Jurkat, Clone E6-1 (cell line): ENCODE data around the gene PPP2R2B.
"Not testable (repeated sequence)": the region's sequence is repeated elsewhere in the genome, so short reads cannot be mapped to it uniquely, and the experiment has no call there.

ENCODE experiments used
- DNase-seq: peaks from one replicate; pipeline ENCODE4 v3.0.0-alpha.2; 2011; ENCODE audit warnings: low read depth, low spot score
- H3K4me3 ChIP-seq: 2 replicates; pipeline ENCODE4 v1.5.1; 2011; ENCODE audit warnings: mild to moderate bottlenecking, low read length, control low read depth, moderate library complexity

Gene PPP2R2B

DNA sequence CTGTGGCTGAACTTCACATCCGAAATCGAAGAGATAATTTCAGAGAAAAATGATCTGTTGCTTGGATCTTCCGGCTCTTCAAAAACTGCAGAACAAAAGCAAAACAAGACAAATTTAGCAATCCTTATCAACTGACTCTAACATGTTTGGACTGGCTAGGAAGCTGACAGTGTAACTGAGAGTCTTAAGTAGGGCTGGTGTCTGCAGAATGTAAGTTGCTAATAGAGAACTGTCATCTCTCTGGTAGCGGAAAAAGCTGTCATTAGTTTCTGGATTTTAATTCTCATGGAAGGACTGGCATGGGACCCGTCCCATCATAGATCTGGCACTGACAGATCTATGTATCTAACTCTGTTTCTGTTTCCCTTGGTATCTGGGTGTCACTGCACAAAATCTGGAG lies 278.2 kb downstream of the PPP2R2B start:
- DNase-seq: no peak
- H3K4me3 ChIP-seq: no peak overlapping the region

DNA sequence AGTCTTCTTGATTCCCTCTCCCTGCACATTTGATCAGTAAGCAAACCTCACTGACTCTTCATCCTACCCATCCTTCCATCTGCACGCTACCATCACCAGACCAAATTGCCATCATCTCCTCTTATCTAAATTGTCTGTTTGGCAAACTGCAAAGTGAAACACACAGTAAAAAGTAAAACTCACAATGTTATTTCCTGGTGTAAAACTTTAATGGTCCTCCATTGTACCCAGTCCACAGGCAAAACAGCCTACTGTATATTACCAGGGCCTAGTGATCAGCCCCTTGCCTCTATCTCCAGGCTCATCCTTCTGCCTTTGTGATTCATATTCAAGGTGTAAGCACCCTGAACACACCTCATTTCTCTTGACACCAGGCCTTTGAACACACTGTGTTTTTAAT lies 279.3 kb downstream of the PPP2R2B start:
- H3K4me3 ChIP-seq: no peak overlapping the region
- DNase-seq: no peak

DNA sequence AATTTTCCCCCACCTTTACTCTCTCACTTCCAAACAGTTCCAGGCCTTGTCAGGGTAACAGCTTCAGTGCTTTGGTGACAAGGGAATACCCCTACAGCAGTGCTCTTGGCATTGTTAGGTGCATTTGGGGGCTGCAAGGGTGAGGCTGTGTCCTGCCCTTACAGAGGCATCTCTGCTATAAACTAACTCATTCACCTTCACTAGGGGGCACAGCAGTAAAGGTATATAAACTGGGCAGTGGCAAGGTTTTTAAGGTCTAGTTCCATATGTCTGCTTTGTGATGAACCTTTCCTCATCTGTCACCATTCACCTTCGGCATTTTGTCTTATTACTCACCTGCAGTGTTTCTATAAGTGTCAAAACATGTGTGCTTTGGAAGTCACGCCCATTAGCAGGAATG lies 283.5 kb downstream of the PPP2R2B start:
- no peak overlapping the region for H3K4me3 ChIP-seq
- no peak for DNase-seq

DNA sequence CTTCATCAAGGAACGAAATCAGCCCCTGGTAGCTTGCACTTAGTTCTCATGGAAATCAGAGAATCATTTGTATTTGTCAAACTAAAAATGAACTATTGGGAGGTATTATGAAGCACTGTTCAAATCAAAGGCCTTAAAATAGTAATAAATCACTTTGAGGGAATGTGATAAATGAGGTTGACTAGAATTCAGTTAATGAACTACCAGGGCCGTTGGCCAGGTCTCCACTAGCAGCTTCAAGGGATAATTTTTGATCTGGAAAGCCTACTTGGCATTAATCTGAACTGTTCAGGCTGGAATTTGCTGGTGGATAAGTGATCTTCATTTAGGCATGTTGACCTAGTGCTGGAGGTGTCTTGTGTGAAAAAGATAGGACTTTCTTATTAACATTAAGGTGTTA lies 286.2 kb downstream of the PPP2R2B start:
- no peak overlapping the region for H3K4me3 ChIP-seq
- no peak for DNase-seq

DNA sequence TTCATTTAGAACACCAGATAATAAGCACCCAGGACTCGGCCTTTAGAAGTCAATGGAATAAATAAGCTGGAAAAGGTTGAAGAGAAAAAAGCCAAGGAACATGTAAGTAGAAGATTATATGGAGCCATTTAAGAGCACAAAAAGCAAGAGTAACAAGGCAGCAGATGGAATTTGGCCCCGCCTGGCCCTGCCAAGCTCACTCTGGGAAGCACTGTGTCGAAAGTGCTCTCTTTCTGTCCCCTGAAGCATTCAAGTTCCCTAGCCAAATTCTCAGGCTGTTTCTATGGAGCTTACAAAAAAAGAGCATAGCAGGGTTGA lies 289.6 kb downstream of the PPP2R2B start:
- H3K4me3 ChIP-seq: no peak overlapping the region
- DNase-seq: no peak

DNA sequence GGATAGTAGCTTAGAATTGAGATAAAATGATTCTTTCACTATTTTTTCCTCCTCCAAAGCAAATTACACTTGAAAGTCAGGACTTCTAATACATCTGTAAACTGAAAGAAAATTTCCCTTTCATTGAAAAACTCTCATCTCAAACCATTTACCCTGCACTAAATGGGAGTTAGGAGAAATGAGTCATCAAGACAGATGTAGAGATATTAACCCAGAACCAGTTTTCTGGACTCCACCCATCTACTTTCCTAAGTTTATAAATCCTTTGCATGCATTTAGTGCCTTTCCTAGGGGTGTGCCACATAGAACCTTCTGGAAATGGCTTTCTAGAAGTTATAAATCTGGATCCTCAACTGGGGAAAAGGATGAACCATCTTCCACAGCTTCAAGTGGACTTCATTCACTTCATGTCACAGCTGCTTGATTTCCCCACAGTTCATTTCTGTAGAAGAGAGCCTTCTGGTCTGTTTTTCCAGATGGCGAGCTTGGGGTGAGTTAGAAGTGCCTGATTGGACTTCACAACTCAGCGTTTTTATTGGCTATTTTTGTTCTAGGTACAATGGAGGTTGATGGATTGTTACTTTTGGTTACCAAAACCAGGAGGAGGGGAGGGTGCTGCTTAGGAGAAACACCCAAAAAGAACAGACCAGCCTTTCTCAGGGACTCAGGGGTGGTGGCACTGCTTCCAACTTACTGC lies 290.1 kb downstream of the PPP2R2B start:
- DNase-seq: no peak
- H3K4me3 ChIP-seq: no peak overlapping the region

DNA sequence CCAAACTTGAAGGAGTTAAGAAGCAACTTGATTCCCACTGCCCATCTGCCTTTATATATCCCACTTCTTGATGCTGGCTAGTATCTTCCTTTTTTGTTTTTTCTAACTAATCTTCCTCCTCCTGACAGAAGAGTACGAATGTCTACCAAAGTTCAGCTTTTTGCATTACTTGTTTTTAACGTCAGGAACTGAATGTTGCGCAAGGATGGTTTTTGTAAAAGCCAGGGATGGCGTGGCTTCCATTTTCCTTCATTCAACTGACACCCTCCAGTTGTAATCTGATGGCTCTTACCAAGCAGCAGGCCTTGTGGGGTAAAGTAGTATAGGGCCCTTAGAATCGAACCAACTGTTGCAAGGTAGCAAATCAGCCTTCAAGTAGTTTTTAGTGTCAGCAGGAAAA lies 291.8 kb downstream of the PPP2R2B start:
- no peak for DNase-seq
- no peak overlapping the region for H3K4me3 ChIP-seq

DNA sequence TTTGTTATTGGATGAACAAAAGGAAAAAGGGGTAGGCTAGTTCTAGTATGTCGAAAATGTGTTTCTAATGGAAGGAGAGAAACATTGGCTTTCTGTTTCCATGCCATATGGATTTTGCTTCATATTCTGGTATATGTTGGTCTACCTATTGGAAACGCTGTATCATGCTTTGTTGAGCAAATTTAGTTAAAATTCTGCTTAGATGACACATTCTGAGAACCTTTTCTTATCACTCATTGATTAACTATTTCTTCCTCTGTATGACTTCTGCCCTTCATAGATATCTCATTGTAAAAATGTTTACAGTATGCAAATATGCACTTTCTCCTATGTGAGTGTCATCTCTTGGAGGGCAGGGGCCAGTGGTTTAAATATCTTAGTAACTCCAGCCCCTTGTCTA lies 293.8 kb downstream of the PPP2R2B start:
- no peak for DNase-seq
- H3K4me3 ChIP-seq: no peak overlapping the region

DNA sequence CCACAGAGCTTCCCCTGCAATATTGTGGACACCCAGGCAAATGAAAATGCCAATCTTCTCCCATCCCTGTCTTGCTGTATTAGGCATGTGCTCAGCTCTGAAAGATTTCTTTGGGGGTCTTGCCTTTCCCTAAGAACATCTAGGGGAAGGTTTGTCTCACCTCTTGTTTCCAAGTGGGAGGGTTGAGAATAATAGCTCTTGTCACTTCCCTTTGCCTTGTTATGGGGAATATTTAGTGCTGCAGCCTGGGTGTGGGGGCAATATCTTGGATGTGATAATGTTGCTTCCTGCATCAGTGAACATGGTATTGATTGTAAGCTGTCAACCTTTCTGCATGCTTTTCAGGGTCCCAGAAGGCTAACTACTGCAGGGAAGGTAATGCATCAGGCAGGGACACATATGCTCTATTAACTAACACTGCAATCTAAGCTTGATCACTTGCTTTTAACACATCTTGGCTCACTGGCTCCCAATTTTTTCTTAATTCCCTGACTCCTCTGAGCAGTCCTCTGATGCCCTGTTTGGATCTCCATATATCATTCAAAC lies 296.4 kb downstream of the PPP2R2B start:
- no peak for DNase-seq
- H3K4me3 ChIP-seq: no peak overlapping the region

DNA sequence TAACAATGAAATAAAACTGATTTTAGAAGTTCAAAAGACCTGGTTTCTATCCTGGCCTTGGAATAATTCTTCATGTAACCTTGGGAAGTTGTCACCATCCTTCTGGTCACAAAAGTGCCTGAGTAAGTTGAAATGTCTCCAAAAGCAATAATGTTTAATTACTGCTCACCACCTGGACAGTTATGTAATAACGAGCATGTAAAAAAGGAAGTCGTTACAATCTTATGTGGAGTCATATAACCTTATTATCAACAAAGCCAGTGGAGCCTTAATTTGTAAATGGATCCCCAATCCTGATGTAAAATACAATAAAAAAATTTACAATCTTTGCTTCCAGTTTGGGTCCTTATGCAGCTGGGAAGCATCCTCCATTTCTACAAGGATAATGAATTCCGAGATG lies 298.3 kb downstream of the PPP2R2B start:
- DNase-seq: no peak
- no peak overlapping the region for H3K4me3 ChIP-seq

DNA sequence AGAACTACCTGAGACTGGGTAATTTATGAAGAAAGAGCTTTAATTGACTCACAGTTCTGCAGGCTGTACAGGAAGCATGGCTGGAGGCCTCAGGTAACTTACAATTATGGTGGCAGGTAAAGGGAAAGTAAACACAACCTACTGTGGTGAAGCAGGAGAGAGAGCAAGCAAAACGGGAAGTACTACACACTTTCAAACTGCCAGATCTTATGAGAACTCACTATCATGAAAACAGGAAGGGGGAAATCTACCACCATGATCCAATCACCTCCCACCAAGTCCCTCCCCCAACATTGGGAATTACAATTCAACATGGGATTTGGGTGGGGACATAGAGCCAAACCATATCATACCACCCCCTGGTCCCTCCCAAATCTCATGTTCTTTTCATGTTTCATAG lies 303.8 kb downstream of the PPP2R2B start:
- H3K4me3 ChIP-seq: no peak overlapping the region
- no peak for DNase-seq

DNA sequence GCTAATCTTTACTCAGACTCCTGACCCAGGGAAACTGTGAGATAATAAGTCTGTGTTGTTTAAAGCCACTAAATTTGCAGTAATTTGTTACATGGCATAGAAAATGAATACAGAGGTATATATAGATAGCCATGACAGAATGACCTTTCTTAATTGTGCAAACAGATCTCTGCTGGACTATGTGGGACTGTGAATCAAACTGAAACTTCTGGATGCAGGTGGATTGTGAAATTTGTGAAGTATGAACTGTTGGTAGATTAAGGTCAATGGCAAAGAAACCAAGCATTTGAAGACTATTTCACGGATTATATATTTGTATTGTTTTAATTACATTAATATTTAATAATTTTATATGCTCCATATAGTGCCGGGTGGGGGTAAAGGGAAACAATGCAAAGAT lies 310.4 kb downstream of the PPP2R2B start:
- no peak for DNase-seq
- no peak overlapping the region for H3K4me3 ChIP-seq

DNA sequence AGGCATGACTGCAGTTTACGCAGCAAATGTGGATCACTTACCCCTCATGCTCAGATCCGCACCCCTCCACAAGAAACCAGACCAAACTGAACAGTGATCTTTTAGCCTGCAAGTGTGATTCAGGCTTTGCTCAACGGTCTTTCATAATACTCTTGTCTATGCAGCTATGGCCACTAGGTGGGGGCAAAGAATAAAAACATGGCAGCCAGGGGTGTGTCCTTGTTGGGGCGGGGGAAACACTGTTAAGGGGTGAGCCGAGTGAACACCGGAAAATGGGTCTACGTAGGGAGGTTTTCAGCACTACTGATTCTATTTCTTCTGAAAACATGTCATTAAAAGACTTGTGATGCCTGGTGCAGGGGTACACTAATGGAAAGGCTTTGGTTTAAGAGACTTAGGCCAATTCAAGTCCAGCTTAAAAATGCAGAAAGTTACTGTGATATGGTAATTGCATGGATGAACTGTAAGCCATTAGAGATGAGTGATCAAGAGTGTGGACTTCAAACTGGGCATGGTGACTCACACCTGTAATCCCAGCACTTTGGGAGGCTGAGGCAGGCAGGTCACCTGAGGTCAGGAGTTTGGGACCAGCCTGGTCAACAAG lies 312.7 kb downstream of the PPP2R2B start:
- DNase-seq: peak; percentile 72

DNA sequence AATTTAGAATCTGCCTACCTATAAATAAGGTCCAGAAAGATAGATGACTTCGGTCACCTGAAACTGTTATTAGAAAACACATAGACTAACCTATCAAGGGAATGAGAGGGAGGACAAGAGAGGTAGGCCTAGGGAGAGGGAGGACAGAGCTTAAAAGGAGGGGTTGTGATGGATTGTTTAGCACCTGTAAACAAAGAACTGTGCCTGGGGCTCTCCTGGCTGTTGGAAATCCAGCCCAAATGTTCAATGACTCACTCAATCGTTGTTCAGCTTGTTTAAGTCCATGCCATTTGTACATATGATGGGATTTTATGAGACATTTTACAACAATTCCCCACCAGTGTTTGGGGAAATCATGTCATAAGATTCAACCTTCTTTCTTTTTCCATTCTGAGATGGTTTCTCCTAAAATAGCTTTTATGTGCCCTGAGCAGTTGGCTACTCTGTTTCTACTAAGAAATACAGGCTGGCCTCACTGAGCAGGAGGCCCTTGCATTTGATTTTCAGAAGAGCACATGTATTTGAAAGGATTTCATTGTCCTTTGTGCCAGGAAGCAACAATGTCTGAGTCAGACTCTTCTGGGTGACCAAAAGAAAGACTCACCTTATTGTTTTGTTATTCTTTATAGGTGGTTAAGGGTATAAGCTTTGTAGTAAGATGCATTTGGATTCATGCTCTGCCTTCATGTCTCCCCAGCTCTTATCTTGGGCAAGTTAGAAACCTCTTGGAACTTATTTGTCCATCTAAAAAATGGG lies 314.4 kb downstream of the PPP2R2B start:
- DNase-seq: no peak
- H3K4me3 ChIP-seq: no peak overlapping the region

More for the DNA sequence above, 312.7 kb downstream of the PPP2R2B start:
- H3K4me3 ChIP-seq: no peak overlapping the region

DNA sequence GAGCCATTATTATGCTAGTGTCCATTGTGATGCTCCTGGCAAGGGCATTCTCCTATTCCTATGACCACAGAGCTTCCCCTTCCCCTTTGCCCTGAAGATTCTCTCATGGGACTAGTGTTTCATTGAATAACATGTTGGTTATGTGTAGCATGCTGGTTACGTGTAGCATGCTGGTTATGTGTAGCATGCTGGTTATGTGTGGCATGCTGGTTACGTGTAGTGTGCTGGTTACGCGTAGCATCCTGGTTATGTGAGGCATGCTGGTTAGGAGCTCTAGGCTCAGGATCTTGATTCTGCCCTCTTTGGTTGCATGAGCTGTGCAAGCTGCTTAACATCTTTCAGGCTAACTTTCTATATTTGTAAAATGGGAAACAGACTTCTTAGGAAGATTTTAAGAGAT lies 316.1 kb downstream of the PPP2R2B start:
- no peak overlapping the region for H3K4me3 ChIP-seq
- no peak for DNase-seq

DNA sequence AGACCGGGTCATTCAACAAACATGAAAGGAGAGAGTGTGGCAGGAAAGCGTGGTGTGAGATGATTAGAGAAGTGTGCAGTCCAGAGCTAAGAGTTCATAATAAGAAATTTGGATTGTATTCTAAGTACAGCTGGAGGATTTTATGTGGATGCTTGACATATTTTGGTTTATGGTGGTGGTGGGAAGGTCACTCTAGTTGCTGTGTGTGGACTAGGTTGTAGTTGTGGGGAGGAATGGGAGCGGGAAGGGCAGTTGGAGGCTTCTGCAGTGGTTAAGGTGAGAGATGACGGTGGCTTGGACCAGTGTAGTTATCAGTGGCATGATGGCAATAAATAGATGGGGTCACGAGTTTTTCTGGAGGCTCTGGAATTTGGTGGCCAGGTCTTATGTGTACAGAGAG lies 316.8 kb downstream of the PPP2R2B start:
- no peak overlapping the region for H3K4me3 ChIP-seq
- DNase-seq: no peak

DNA sequence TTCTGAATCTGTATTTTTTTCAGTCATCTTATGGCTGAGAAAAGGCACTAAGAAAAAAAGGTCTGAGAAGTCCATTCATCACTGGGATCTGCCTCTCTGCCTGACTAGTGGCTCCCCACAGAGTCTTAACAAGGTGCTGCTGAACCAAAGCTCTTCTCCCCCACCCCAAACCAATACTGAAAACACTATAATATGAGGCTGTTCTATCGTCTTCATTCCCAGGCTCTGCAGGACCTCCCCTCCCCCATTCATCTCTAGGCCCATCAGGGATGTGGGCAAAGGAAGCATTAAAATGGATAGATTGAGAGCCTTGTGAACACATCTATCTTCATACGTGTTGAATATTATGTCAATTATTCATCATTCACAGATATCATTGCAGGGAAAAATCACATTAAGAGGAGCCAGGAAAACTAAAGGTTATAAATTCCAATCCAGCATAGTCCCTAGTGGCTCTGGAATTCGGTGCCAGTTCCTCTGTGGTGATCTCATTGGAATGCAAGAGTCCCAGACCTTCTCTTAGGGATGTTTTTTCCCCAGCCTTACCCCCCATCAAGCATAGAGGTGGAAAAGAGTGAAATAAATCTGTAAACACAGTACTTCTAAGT lies 318.2 kb downstream of the PPP2R2B start:
- DNase-seq: no peak
- H3K4me3 ChIP-seq: no peak overlapping the region

DNA sequence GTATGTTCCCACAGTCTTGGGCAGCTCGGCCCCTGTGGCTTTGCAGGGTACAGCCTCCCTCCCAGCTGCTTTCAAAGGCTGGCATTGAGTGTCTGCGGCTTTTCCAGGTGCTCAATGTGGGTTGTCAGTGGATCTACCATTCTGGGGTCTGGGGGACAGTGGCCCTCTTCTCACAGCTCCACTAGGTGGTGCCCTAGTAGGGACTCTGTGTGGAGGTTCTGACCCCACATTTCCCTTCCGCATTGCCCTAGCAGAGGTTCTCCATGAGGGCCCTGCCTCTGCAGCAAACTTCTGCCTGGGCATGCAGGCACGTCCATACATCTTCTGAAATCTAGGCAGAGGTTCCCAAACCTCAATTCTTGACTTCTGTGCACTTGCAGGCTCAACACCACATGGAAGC lies 321.7 kb downstream of the PPP2R2B start:
- DNase-seq, H3K4me3 ChIP-seq: not testable (repeated sequence)

DNA sequence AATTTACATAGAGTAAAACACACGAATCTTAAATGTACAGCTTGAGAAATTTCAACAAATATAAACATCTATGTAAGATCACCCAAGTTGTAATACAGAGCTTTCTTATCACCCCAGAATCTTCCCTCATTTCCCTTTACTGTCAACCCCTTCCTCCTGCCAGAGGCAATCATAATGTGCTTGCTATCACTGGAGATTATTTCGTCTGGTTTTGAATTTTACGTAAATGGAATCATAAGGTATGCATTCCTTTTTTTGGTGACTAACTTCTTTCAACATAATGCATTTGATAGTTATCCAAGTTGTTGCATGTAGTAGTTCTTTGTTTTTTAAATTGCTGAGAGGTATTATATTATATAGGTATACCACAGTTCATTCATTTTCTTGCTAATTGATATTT lies 325.1 kb downstream of the PPP2R2B start:
- DNase-seq: no peak
- H3K4me3 ChIP-seq: no peak overlapping the region

DNA sequence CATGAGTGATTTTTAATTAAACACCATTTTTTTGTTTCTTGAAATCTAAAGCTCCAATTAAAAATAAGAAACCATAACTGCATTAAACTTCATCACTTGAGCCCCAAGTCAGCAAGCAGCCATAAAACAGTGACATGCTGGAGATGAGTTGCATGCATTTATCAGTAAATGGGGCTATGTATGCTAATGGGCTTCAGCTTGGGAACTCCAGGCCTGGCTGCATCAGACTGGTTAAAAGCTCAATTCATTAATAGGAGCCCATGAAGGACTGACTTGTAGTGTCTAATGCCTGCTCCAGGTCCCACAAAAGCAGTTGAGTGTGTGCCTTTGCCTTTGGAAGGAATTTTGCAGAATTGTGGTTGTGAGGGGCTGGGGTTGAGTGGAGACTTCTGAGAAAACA lies 328.9 kb downstream of the PPP2R2B start:
- DNase-seq: no peak
- H3K4me3 ChIP-seq: no peak overlapping the region
